Suprapubic skin (tissue), 4 donors: ENCODE data around the gene ASTN2. TPM values are rescaled to one million over a fixed set of nuclear protein-coding genes. Genes with fewer than 3 reads are reported as not detected.

ENCODE experiments used
- DNase-seq, 2 donors: peaks; one replicate each; pipeline ENCODE4 v3.0.0-alpha.2; 2019; ENCODE audit warnings: low spot score in 2 of 2
- H3K27ac ChIP-seq: fragments of 200-600 bp; sonication (generic); one replicate; pipeline ENCODE4 v1.5.1; 2019
- H3K27me3 ChIP-seq: fragments of 200-600 bp; sonication (generic); one replicate; pipeline ENCODE4 v1.5.1; 2019
- H3K36me3 ChIP-seq: fragments of 200-600 bp; sonication (generic); one replicate; pipeline ENCODE4 v1.5.1; 2019
- H3K4me1 ChIP-seq: fragments of 200-600 bp; sonication (generic); one replicate; pipeline ENCODE4 v1.5.1; 2019
- H3K4me3 ChIP-seq: fragments of 200-600 bp; sonication (generic); one replicate; pipeline ENCODE4 v1.5.1; 2019; ENCODE audit warnings: mild to moderate bottlenecking
- H3K9me3 ChIP-seq: fragments of 200-600 bp; sonication (generic); one replicate; pipeline ENCODE4 v1.5.1; 2019
- CTCF ChIP-seq, 2 donors: fragments of 200-600 bp in 1 of 2; fragments of 450-650 bp in 1 of 2; sonication (generic) in 1 of 2; IDR thresholded peaks; one replicate each; pipeline ENCODE4 v1.5.1; 2016 to 2019; ENCODE audit warnings: antibody characterized with exemption in 2 of 2, mild to moderate bottlenecking in 1 of 2, moderate library complexity in 1 of 2
- EP300 ChIP-seq: sonication (generic); formaldehyde crosslinking; IDR thresholded peaks from one replicate; pipeline ENCODE4 v1.6.1; 2017; ENCODE audit warnings: antibody characterized with exemption
- POLR2A ChIP-seq, 2 donors: fragments of 450-650 bp; IDR thresholded peaks; one replicate each; pipeline ENCODE4 v1.6.1; 2017; ENCODE audit warnings: antibody characterized with exemption in 2 of 2, mild to moderate bottlenecking in 2 of 2, moderate library complexity in 2 of 2
- POLR2AphosphoS5 ChIP-seq, 3 donors: sonication (generic); formaldehyde crosslinking; IDR thresholded peaks; one replicate each; pipeline ENCODE4 v1.6.1; 2017; ENCODE audit warnings: antibody characterized with exemption in 3 of 3
- WGBS: methylation state at CpG from one replicate; pipeline ENCODE4 v1.1.5; 2018; 5-methylcytosine and 5-hydroxymethylcytosine counted together
- total RNA-seq, 4 donors: library from RNA; depleted of rRNA; stranded (reverse); fragments of >200 nt; gene quantifications; one replicate each; pipeline ENCODE4 v1.1.0, GENCODE V29; 2016

The ASTN2 gene
- total RNA-seq, 4 donors from 2014 or later, result 2.0 to 6.9 (median 3.8) TPM

- H3K4me1 ChIP-seq, result no peaks in the 10 kb centered on the region
- no peaks in the 10 kb centered on the region for H3K36me3 ChIP-seq
- TF ChIP-seq POLR2A (IDR thresholded peaks at IDR 0.05), result no peak
- DNase-seq, result no peak
- no peak overlapping the region for H3K27ac ChIP-seq
- H3K9me3 ChIP-seq, result no peaks in the 10 kb centered on the region
- H3K27me3 ChIP-seq, result no peaks in the 10 kb centered on the region
- H3K4me3 ChIP-seq, result no peak overlapping the region
Observed at GRCh38 chr9:117116084-117116483, 298.8 kb downstream of the ASTN2 start.

- Histone ChIP-seq H3K4me1 (no peaks in the 10 kb centered on the region), H3K27me3 (no peaks in the 10 kb centered on the region), H3K36me3 (no peaks in the 10 kb centered on the region), H3K9me3 (no peaks in the 10 kb centered on the region), H3K4me3 (no peak overlapping the region), H3K27ac (no peak overlapping the region)
- TF ChIP-seq CTCF (IDR thresholded peaks at IDR 0.05) (no peak), POLR2A (IDR thresholded peaks at IDR 0.05) (no peak), EP300 (no peak), POLR2AphosphoS5 (IDR thresholded peaks at IDR 0.05) (no peak)
- WGBS, result no CpG with 5 or more reads among the region's 2 CpGs
- DNase-seq, result no peak
Observed at GRCh38 chr9:117114768-117115167, 300.1 kb downstream of the ASTN2 start.

- no peak overlapping the region for H3K4me3 ChIP-seq
- DNase-seq, result no peak
- WGBS, result 73% methylated on average over 8 of the region's 8 CpGs
- no peaks in the 10 kb centered on the region for H3K9me3 ChIP-seq
- no peaks in the 10 kb centered on the region for H3K36me3 ChIP-seq
- H3K27ac ChIP-seq, result no peak overlapping the region
- H3K4me1 ChIP-seq, result no peaks in the 10 kb centered on the region
- TF ChIP-seq CTCF (IDR thresholded peaks at IDR 0.05) (no peak), POLR2AphosphoS5 (IDR thresholded peaks at IDR 0.05) (no peak), POLR2A (IDR thresholded peaks at IDR 0.05) (no peak), EP300 (no peak)
- H3K27me3 ChIP-seq, result no peaks in the 10 kb centered on the region
Observed at GRCh38 chr9:117104716-117105495, 310.0 kb downstream of the ASTN2 start.

GRCh38 chr9:117104206-117104605 lies 310.7 kb downstream of the ASTN2 start:
- no peak overlapping the region for H3K27ac ChIP-seq
- H3K9me3 ChIP-seq, result no peaks in the 10 kb centered on the region
- no peaks in the 10 kb centered on the region for H3K27me3 ChIP-seq
- no peaks in the 10 kb centered on the region for H3K36me3 ChIP-seq
- no peak overlapping the region for H3K4me3 ChIP-seq
- H3K4me1 ChIP-seq, result no peaks in the 10 kb centered on the region
- no peak for DNase-seq
- TF ChIP-seq POLR2A (IDR thresholded peaks at IDR 0.05), result no peak
- no peak for TF ChIP-seq CTCF (IDR thresholded peaks at IDR 0.05)
- no peak for TF ChIP-seq POLR2AphosphoS5 (IDR thresholded peaks at IDR 0.05)
- no peak for TF ChIP-seq EP300
- 73% methylated on average over 1 of the region's 1 CpG for WGBS

GRCh38 chr9:117103438-117104110 lies 311.3 kb downstream of the ASTN2 start:
- Histone ChIP-seq H3K27ac (no peak overlapping the region), H3K9me3 (no peaks in the 10 kb centered on the region), H3K36me3 (no peaks in the 10 kb centered on the region), H3K4me1 (no peaks in the 10 kb centered on the region), H3K4me3 (no peak overlapping the region), H3K27me3 (no peaks in the 10 kb centered on the region)
- no peak for TF ChIP-seq POLR2AphosphoS5 (IDR thresholded peaks at IDR 0.05)
- TF ChIP-seq EP300, result no peak
- no peak for TF ChIP-seq POLR2A (IDR thresholded peaks at IDR 0.05)
- no peak for TF ChIP-seq CTCF (IDR thresholded peaks at IDR 0.05)
- no peak for DNase-seq
- 49% methylated on average over 3 of the region's 3 CpGs for WGBS
